ENCODE results near the gene ACER3. TPM values are rescaled to one million over a fixed set of nuclear protein-coding genes. Genes with fewer than 3 reads are reported as not detected.
A peak's percentile ranks its signal among the peaks of the same experiment; 100 is the strongest.

Gene ACER3
- total and polyA plus RNA-seq, 2 donors (not counting 1 experiment from before 2014, with no cell fraction given) = 3.3 to 12.9 TPM

- H3K27me3 Mint-ChIP-seq = peaks cover 7% of the 10 kb centered on the region
- no peak overlapping the region for H3K27ac ChIP-seq (ENCODE audit: low read length in 2 of 2)
- ChIA-PET CTCF (no interaction called here), POLR2A (interaction anchor here (0.7 kb wide), 1 partner anchor 22 kb away, joined by 3 read pairs; no protein-coding TSS in a partner anchor)
- H3K27me3 ChIP-seq (replicated peaks in 1 of 4; ENCODE audit: control extremely low read depth in 1 of 4, control insufficient read depth in 3 of 4, insufficient read depth in 4 of 4, low read length in 3 of 4) = peaks cover 0 to 3% (median 0%) of the 10 kb centered on the region in 4 experiments
- intact Hi-C loops (cut with micrococcal nuclease) = loop anchor here (5.0 kb wide), 3 partner anchors 343 to 928 kb away; partner anchors contain the start of gene PAK1
- H3K9me3 Mint-ChIP-seq (ENCODE audit: insufficient read depth) = no peaks in the 10 kb centered on the region
- H3K9me3 ChIP-seq (ENCODE audit: control extremely low read depth in 1 of 3, control insufficient read depth in 2 of 3, insufficient read depth in 1 of 3, low read length in 2 of 3) = no peaks in the 10 kb centered on the region
- H2AFZ ChIP-seq (ENCODE audit: insufficient read depth, low read depth, low read length, poor library complexity, severe bottlenecking) = no peak overlapping the region
- no peak overlapping the region for H3K9ac ChIP-seq (ENCODE audit: low read length)
- DNase-seq (no peak), ATAC-seq (ENCODE audit: low read depth) (no peak)
- H3K4me2 ChIP-seq (replicated peaks; ENCODE audit: low read depth, low read length, poor library complexity, severe bottlenecking) = no peak overlapping the region
- H3K4me3 Mint-ChIP-seq = peak overlapping the region; percentile 20
- no peaks in the 10 kb centered on the region for H3K36me3 ChIP-seq (replicated peaks in 1 of 2; ENCODE audit: control extremely low read depth in 1 of 2, control insufficient read depth in 1 of 2, extremely low read depth in 1 of 2, insufficient read depth in 2 of 2, low read length in 1 of 2)
- H3K4me3 ChIP-seq (ENCODE audit: control extremely low read depth in 1 of 5, extremely low read depth in 1 of 5, insufficient read depth in 1 of 5, low read depth in 2 of 5, low read length in 4 of 5) = no peak overlapping the region
- no peaks in the 10 kb centered on the region for H3K79me2 ChIP-seq (ENCODE audit: control insufficient read depth, insufficient read depth, low read length)
- H3K4me1 Mint-ChIP-seq = peaks cover 17% of the 10 kb centered on the region
- H3K27ac Mint-ChIP-seq = no peak overlapping the region
- no peak for TF ChIP-seq EZH2 (IDR thresholded peaks at IDR 0.05; ENCODE audit: borderline replicate concordance, insufficient read depth, low read depth, low read length, poor library complexity, severe bottlenecking)
- no peak for TF ChIP-seq CTCF (IDR thresholded peaks at IDR 0.05)
- 85% methylated on average over 5 of the region's 6 CpGs for WGBS (ENCODE audit: insufficient coverage)
- peaks cover 11 to 23% of the 10 kb centered on the region in 2 donors for H3K4me1 ChIP-seq (ENCODE audit: control insufficient read depth in 2 of 2, insufficient read depth in 2 of 2, low read length in 2 of 2)
- no peaks in the 10 kb centered on the region for H4K20me1 ChIP-seq (ENCODE audit: control insufficient read depth, insufficient read depth, low read length, poor library complexity, severe bottlenecking)
These were observed 208.7 kb downstream of the ACER3 start for GRCh38 chr11:77069336-77069968.

GRCh38 chr11:77069969-77070582 is 209.4 kb downstream of the ACER3 start:
- ATAC-seq (ENCODE audit: low read depth) (no peak), DNase-seq (no peak)
- intact Hi-C loops (cut with micrococcal nuclease) = loop anchor here (5.0 kb wide), 3 partner anchors 342 to 927 kb away; partner anchors contain the start of gene PAK1
- Histone ChIP-seq H3K9ac (ENCODE audit: low read length) (no peak overlapping the region), H3K4me2 (replicated peaks; ENCODE audit: low read depth, low read length, poor library complexity, severe bottlenecking) (no peak overlapping the region), H3K4me1 (ENCODE audit: control insufficient read depth in 2 of 2, insufficient read depth in 2 of 2, low read length in 2 of 2) (peaks cover 11 to 23% of the 10 kb centered on the region in 2 donors), H3K27me3 (replicated peaks in 1 of 4; ENCODE audit: control extremely low read depth in 1 of 4, control insufficient read depth in 3 of 4, insufficient read depth in 4 of 4, low read length in 3 of 4) (peaks cover 0 to 3% (median 0%) of the 10 kb centered on the region in 4 experiments), H3K27ac (ENCODE audit: low read length in 2 of 2) (no peak overlapping the region), H3K9me3 (ENCODE audit: control extremely low read depth in 1 of 3, control insufficient read depth in 2 of 3, insufficient read depth in 1 of 3, low read length in 2 of 3) (no peaks in the 10 kb centered on the region), H3K4me3 (ENCODE audit: control extremely low read depth in 1 of 5, extremely low read depth in 1 of 5, insufficient read depth in 1 of 5, low read depth in 2 of 5, low read length in 4 of 5) (no peak overlapping the region), H4K20me1 (ENCODE audit: control insufficient read depth, insufficient read depth, low read length, poor library complexity, severe bottlenecking) (no peaks in the 10 kb centered on the region), H3K36me3 (replicated peaks in 1 of 2; ENCODE audit: control extremely low read depth in 1 of 2, control insufficient read depth in 1 of 2, extremely low read depth in 1 of 2, insufficient read depth in 2 of 2, low read length in 1 of 2) (no peaks in the 10 kb centered on the region), H3K79me2 (ENCODE audit: control insufficient read depth, insufficient read depth, low read length) (no peaks in the 10 kb centered on the region), H2AFZ (ENCODE audit: insufficient read depth, low read depth, low read length, poor library complexity, severe bottlenecking) (no peak overlapping the region)
- Mint-ChIP-seq H3K9me3 (ENCODE audit: insufficient read depth) (no peaks in the 10 kb centered on the region), H3K27ac (no peak overlapping the region), H3K4me1 (peaks cover 17% of the 10 kb centered on the region), H3K4me3 (no peak overlapping the region), H3K27me3 (peaks cover 7% of the 10 kb centered on the region)
- POLR2A ChIA-PET = interaction anchor here (0.7 kb wide), 1 partner anchor 23 kb away, joined by 3 read pairs; no protein-coding TSS in a partner anchor
- CTCF ChIA-PET = interaction anchor here (0.8 kb wide), 1 partner anchor 21 kb away, joined by 3 read pairs; no protein-coding TSS in a partner anchor
- TF ChIP-seq CTCF (IDR thresholded peaks at IDR 0.05) (no peak), EZH2 (IDR thresholded peaks at IDR 0.05; ENCODE audit: borderline replicate concordance, insufficient read depth, low read depth, low read length, poor library complexity, severe bottlenecking) (no peak)
- 89% methylated on average over 5 of the region's 8 CpGs for whole genome bisulfite sequencing (ENCODE audit: insufficient coverage)
